ENCODE results near the gene LRP1B.

The LRP1B gene

DNA sequence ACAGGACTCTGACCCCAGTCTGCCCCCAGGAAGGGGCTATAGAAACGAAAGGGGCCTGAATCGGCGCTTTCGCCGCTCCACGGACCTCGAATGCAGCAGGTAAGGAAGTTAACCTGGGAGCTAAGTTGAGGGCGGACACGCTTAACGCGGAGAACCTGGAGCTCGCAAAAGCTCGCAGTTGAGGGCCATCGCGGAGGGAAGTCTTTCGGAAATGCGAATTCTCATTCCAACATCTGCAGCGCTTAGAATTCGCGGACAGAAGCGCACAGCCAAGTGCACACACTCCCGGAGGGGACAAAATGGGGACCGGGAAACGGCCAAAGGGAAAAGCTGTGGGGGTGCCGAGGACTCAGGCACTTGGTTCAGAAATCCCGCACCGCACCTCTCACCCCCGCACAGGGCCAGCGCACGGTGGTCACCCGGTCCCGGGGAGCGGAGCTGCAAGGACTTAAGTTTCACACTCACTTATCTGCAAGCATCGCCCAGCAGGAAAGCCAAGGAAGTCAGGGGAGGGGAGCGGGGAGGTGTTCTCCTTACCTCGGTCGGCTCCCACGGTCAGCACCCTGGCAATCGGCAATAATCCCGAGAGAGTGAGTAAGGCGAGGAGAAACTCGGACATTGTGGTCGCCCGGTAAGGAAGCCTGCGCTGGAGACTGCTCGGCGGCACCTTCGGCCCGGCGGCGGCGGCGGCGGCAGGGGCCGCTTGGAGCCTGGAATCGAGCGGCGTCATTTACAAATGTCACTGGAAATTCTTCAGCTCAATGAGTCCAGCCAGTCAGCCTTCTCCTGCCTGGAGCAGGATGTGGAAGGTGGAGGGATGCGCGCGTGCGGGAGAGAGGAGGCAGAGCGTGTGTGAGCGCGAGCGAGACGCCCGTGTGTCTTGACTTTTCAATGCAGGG is 456 bp downstream of the LRP1B start:
- H3K4me1 ChIP-seq (ENCODE audit: low read depth, poor library complexity, severe bottlenecking), result no peaks in the 10 kb centered on the region
- no peaks in the 10 kb centered on the region for H3K79me2 ChIP-seq (ENCODE audit: insufficient read depth, low read depth)
- TF ChIP-seq, protein P1, sequence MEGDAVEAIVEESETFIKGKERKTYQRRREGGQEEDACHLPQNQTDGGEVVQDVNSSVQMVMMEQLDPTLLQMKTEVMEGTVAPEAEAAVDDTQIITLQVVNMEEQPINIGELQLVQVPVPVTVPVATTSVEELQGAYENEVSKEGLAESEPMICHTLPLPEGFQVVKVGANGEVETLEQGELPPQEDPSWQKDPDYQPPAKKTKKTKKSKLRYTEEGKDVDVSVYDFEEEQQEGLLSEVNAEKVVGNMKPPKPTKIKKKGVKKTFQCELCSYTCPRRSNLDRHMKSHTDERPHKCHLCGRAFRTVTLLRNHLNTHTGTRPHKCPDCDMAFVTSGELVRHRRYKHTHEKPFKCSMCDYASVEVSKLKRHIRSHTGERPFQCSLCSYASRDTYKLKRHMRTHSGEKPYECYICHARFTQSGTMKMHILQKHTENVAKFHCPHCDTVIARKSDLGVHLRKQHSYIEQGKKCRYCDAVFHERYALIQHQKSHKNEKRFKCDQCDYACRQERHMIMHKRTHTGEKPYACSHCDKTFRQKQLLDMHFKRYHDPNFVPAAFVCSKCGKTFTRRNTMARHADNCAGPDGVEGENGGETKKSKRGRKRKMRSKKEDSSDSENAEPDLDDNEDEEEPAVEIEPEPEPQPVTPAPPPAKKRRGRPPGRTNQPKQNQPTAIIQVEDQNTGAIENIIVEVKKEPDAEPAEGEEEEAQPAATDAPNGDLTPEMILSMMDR (conservative IDR thresholded peaks at IDR 0.05; ENCODE audit: low read depth, low read length), result no peak
- H3K27me3 ChIP-seq (ENCODE audit: insufficient read depth, low read depth), result no peaks in the 10 kb centered on the region
- H2AFZ ChIP-seq (ENCODE audit: low read depth), result peak overlapping the region; percentile 92
- H3K4me2 ChIP-seq, result peak overlapping the region; percentile 60
- no peak overlapping the region for H3K27ac ChIP-seq
- H4K20me1 ChIP-seq (ENCODE audit: insufficient read depth), result no peaks in the 10 kb centered on the region
- H3K9ac ChIP-seq, result peak overlapping the region; percentile 71; the same call in 1 of the 2 replicates
- no peak overlapping the region for H3K4me3 ChIP-seq (IDR thresholded peaks at IDR 0.05; ENCODE audit: insufficient read depth, low read depth, low read length)
- no peaks in the 10 kb centered on the region for H3K36me3 ChIP-seq (ENCODE audit: insufficient read depth)

GRCh38 chr2:142128105-142128504 is 2.7 kb downstream of the LRP1B start:
- no peak overlapping the region for H2AFZ ChIP-seq (ENCODE audit: low read depth)
- H3K4me1 ChIP-seq (ENCODE audit: low read depth, poor library complexity, severe bottlenecking), result no peaks in the 10 kb centered on the region
- TF ChIP-seq, protein P1 (conservative IDR thresholded peaks at IDR 0.05; ENCODE audit: low read depth, low read length), result no peak
- no peaks in the 10 kb centered on the region for H3K79me2 ChIP-seq (ENCODE audit: insufficient read depth, low read depth)
- no peak overlapping the region for H3K4me3 ChIP-seq (IDR thresholded peaks at IDR 0.05; ENCODE audit: insufficient read depth, low read depth, low read length)
- no peak overlapping the region for H3K9ac ChIP-seq
- no peaks in the 10 kb centered on the region for H3K27me3 ChIP-seq (ENCODE audit: insufficient read depth, low read depth)
- H3K36me3 ChIP-seq (ENCODE audit: insufficient read depth), result no peaks in the 10 kb centered on the region
- H4K20me1 ChIP-seq (ENCODE audit: insufficient read depth), result no peaks in the 10 kb centered on the region
- H3K4me2 ChIP-seq, result no peak overlapping the region
- no peak overlapping the region for H3K27ac ChIP-seq

GRCh38 chr2:142127248-142127647 is 3.6 kb downstream of the LRP1B start:
- no peak overlapping the region for H3K4me2 ChIP-seq
- no peaks in the 10 kb centered on the region for H3K79me2 ChIP-seq (ENCODE audit: insufficient read depth, low read depth)
- no peaks in the 10 kb centered on the region for H3K27me3 ChIP-seq (ENCODE audit: insufficient read depth, low read depth)
- H3K9ac ChIP-seq, result no peak overlapping the region
- H3K4me1 ChIP-seq (ENCODE audit: low read depth, poor library complexity, severe bottlenecking), result no peaks in the 10 kb centered on the region
- TF ChIP-seq, protein P1 (conservative IDR thresholded peaks at IDR 0.05; ENCODE audit: low read depth, low read length), result no peak
- no peak overlapping the region for H3K27ac ChIP-seq
- no peak overlapping the region for H3K4me3 ChIP-seq (IDR thresholded peaks at IDR 0.05; ENCODE audit: insufficient read depth, low read depth, low read length)
- no peaks in the 10 kb centered on the region for H4K20me1 ChIP-seq (ENCODE audit: insufficient read depth)
- H3K36me3 ChIP-seq (ENCODE audit: insufficient read depth), result no peaks in the 10 kb centered on the region
- H2AFZ ChIP-seq (ENCODE audit: low read depth), result no peak overlapping the region

GRCh38 chr2:142124706-142125105 is 6.1 kb downstream of the LRP1B start:
- H3K4me3 ChIP-seq (IDR thresholded peaks at IDR 0.05; ENCODE audit: insufficient read depth, low read depth, low read length), result no peak overlapping the region
- H3K36me3 ChIP-seq (ENCODE audit: insufficient read depth), result no peaks in the 10 kb centered on the region
- H3K4me1 ChIP-seq (ENCODE audit: low read depth, poor library complexity, severe bottlenecking), result no peaks in the 10 kb centered on the region
- no peak overlapping the region for H2AFZ ChIP-seq (ENCODE audit: low read depth)
- no peaks in the 10 kb centered on the region for H4K20me1 ChIP-seq (ENCODE audit: insufficient read depth)
- no peak overlapping the region for H3K9ac ChIP-seq
- no peaks in the 10 kb centered on the region for H3K79me2 ChIP-seq (ENCODE audit: insufficient read depth, low read depth)
- TF ChIP-seq, protein P1 (conservative IDR thresholded peaks at IDR 0.05; ENCODE audit: low read depth, low read length), result no peak
- no peak overlapping the region for H3K27ac ChIP-seq
- no peak overlapping the region for H3K4me2 ChIP-seq
- H3K27me3 ChIP-seq (ENCODE audit: insufficient read depth, low read depth), result no peaks in the 10 kb centered on the region

All from KMS-11 (cell line).